Measurements from ENCODE around the gene PDE4B. TPM values are rescaled to one million over a fixed set of nuclear protein-coding genes. Genes with fewer than 3 reads are reported as not detected.
"Not testable (repeated sequence)": the region's sequence is repeated elsewhere in the genome, so short reads cannot be mapped to it uniquely, and the experiment has no call there.

The PDE4B gene
- total and polyA plus RNA-seq, 10 of the 15 experiments (the other 5 are each of a cell fraction or from before 2014, with no cell fraction given): 3.0 to 13.2 (median 5.7) TPM

DNA sequence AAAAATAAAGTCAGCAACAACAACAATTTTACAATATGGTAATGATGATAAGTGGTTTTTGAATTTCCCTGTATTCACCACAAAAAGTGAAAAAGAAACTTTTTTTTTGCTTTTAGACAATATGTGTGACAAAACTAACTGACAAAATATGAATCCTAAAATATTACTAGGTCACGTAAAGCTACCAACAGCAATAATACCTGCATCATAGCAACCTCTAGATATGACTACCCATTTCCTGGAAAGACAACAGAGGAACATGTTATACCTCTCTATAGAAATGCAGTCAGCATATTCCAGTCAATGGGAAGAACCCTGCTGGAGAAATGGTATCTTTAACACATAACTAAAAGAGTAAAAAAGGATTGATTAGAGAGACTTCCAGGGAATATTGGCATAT is 73.7 kb downstream of the PDE4B start:
- Histone ChIP-seq H3K27me3 (replicated peaks in 1 of 2; ENCODE audit: control insufficient read depth in 2 of 2, insufficient read depth in 2 of 2, low read length in 1 of 2) (no peaks in the 10 kb centered on the region), H3K4me2 (ENCODE audit: control insufficient read depth, insufficient read depth) (no peak overlapping the region), H3K4me3 (no peak overlapping the region), H3K79me2 (ENCODE audit: control insufficient read depth, insufficient read depth, low read length) (no peaks in the 10 kb centered on the region), H3K27ac (ENCODE audit: control insufficient read depth, insufficient read depth) (no peak overlapping the region), H3K9me3 (replicated peaks; ENCODE audit: control insufficient read depth, insufficient read depth, low read length) (no peaks in the 10 kb centered on the region), H3K4me1 (ENCODE audit: control insufficient read depth, insufficient read depth, low read length) (no peaks in the 10 kb centered on the region), H3K36me3 (ENCODE audit: control insufficient read depth in 2 of 2, insufficient read depth in 2 of 2, low read length in 1 of 2) (no peaks in the 10 kb centered on the region), H3K9ac (ENCODE audit: control insufficient read depth, insufficient read depth, low read length) (no peak overlapping the region), H2AFZ (ENCODE audit: control insufficient read depth, low read depth, low read length) (no peak overlapping the region), H4K20me1 (ENCODE audit: control insufficient read depth, insufficient read depth) (no peaks in the 10 kb centered on the region)
- WGBS (ENCODE audit: insufficient coverage, insufficient replicate concordance, low lambda C conversion rate, missing lambda C conversion rate): 0% methylated on average over 1 of the region's 1 CpG
- ChIA-PET RAD21 (ENCODE audit: unreplicated experiment) (no interaction called here), CTCF (no interaction called here), POLR2A (no interaction called here), SMC1A (ENCODE audit: uncharacterized antibody, unreplicated experiment) (no interaction called here)
- no TSS peak for BruUV-seq (replicated peaks)
- ATAC-seq: no peak
- no peak for DNase-seq (ENCODE audit: low read depth, low spot score)
- intact Hi-C loops (cut with micrococcal nuclease; ENCODE audit: unreplicated experiment): no loop called here
- in situ Hi-C loops (cut with MboI): no loop called here
- no peak for FAIRE-seq
- TF ChIP-seq WRNIP1 (IDR thresholded peaks at IDR 0.05; ENCODE audit: borderline replicate concordance, low read depth, low read length) (no peak), JUNB (IDR thresholded peaks at IDR 0.05) (peak; percentile 32; the same call in 1 of the 2 replicates)

DNA sequence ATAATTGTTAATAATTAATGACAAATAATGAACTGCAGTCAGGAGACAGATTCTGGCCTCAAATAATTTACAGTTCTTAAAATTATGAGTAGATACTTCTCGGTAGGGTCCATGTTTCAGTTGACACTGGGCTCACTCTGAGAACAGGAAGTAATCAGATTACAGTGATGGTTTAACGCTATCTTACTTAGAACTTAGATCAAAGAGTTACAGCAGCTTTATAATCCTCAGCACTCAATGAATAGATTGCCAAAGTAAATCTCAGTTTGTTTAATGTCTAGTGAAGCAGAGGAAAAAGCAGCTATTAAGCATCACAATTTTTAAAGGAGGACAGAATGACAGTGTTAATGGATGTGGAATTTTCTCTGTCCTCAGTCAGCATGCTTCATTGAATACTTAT is 79.6 kb downstream of the PDE4B start:
- no peak overlapping the region for H3K4me2 ChIP-seq (ENCODE audit: control insufficient read depth, insufficient read depth)
- POLR2A ChIA-PET: no interaction called here
- no peaks in the 10 kb centered on the region for H3K36me3 ChIP-seq (ENCODE audit: control insufficient read depth in 2 of 2, insufficient read depth in 2 of 2, low read length in 1 of 2)
- no peaks in the 10 kb centered on the region for H3K4me1 ChIP-seq (ENCODE audit: control insufficient read depth, insufficient read depth, low read length)
- no peak overlapping the region for H3K4me3 ChIP-seq
- no peaks in the 10 kb centered on the region for H3K79me2 ChIP-seq (ENCODE audit: control insufficient read depth, insufficient read depth, low read length)
- H3K27me3 ChIP-seq (replicated peaks in 1 of 2; ENCODE audit: control insufficient read depth in 2 of 2, insufficient read depth in 2 of 2, low read length in 1 of 2): no peaks in the 10 kb centered on the region
- in situ Hi-C loops (cut with MboI) (no loop called here), intact Hi-C loops (cut with micrococcal nuclease; ENCODE audit: unreplicated experiment) (no loop called here)
- H3K27ac ChIP-seq (ENCODE audit: control insufficient read depth, insufficient read depth): no peak overlapping the region
- CTCF ChIA-PET: no interaction called here
- TF ChIP-seq RCOR1 (conservative IDR thresholded peaks at IDR 0.05; ENCODE audit: low read depth, low read length) (no peak), RAD51 (IDR thresholded peaks at IDR 0.05) (no peak), BRCA1 (IDR thresholded peaks at IDR 0.05; ENCODE audit: low read depth, low read length) (no peak), SP1 (IDR thresholded peaks at IDR 0.05; ENCODE audit: low read depth, low read length) (no peak)
- no peak overlapping the region for H3K9ac ChIP-seq (ENCODE audit: control insufficient read depth, insufficient read depth, low read length)
- H4K20me1 ChIP-seq (ENCODE audit: control insufficient read depth, insufficient read depth): no peaks in the 10 kb centered on the region
- WGBS (ENCODE audit: insufficient coverage, insufficient replicate concordance, low lambda C conversion rate, missing lambda C conversion rate): 0% methylated on average over 2 of the region's 2 CpGs
- H3K9me3 ChIP-seq (replicated peaks; ENCODE audit: control insufficient read depth, insufficient read depth, low read length): no peaks in the 10 kb centered on the region
- BruUV-seq (replicated peaks): no TSS peak
- no peak overlapping the region for H2AFZ ChIP-seq (ENCODE audit: control insufficient read depth, low read depth, low read length)
- RAD21 ChIA-PET (ENCODE audit: unreplicated experiment): no interaction called here
- SMC1A ChIA-PET (ENCODE audit: uncharacterized antibody, unreplicated experiment): no interaction called here
- no peak for FAIRE-seq
- no peak for DNase-seq (ENCODE audit: low read depth, low spot score)
- ATAC-seq: no peak

DNA sequence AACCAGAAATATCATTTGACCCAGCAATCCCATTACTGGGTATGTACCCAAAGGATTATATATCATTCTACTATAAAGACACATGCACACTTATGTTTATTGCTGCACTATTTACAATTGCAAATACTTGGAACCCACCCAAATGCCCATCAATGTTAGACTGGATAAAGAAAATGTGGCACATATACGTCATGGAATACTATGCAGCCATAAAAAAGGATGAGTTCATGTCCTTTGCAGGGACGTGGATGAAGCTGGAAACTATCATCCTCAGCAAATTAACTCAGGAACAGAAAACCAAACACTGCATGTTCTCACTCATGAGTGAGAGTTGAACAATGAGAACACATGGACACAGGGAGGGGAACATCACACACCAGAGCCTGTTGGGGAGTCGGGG is 85.6 kb downstream of the PDE4B start:
- H3K36me3 ChIP-seq (ENCODE audit: control insufficient read depth in 2 of 2, insufficient read depth in 2 of 2, low read length in 1 of 2); H3K27ac ChIP-seq (ENCODE audit: control insufficient read depth, insufficient read depth); H3K4me3 ChIP-seq; H4K20me1 ChIP-seq (ENCODE audit: control insufficient read depth, insufficient read depth); H3K4me2 ChIP-seq (ENCODE audit: control insufficient read depth, insufficient read depth); H3K4me1 ChIP-seq (ENCODE audit: control insufficient read depth, insufficient read depth, low read length); H3K27me3 ChIP-seq (replicated peaks in 1 of 2; ENCODE audit: control insufficient read depth in 2 of 2, insufficient read depth in 2 of 2, low read length in 1 of 2); POLR2A ChIA-PET; intact Hi-C loops (cut with micrococcal nuclease; ENCODE audit: unreplicated experiment); in situ Hi-C loops (cut with MboI); DNase-seq (ENCODE audit: low read depth, low spot score); H3K9ac ChIP-seq (ENCODE audit: control insufficient read depth, insufficient read depth, low read length); H3K79me2 ChIP-seq (ENCODE audit: control insufficient read depth, insufficient read depth, low read length); H2AFZ ChIP-seq (ENCODE audit: control insufficient read depth, low read depth, low read length); ATAC-seq; H3K9me3 ChIP-seq (replicated peaks; ENCODE audit: control insufficient read depth, insufficient read depth, low read length); BruUV-seq (replicated peaks); CTCF ChIA-PET; FAIRE-seq; RAD21 ChIA-PET (ENCODE audit: unreplicated experiment): not testable (repeated sequence)
- SMC1A ChIA-PET (ENCODE audit: uncharacterized antibody, unreplicated experiment): interaction anchor here (0.6 kb wide), 1 partner anchor 686 kb away, joined by 3 read pairs; no protein-coding TSS in a partner anchor
- WGBS (ENCODE audit: insufficient coverage, insufficient replicate concordance, low lambda C conversion rate, missing lambda C conversion rate): 16% methylated on average over 2 of the region's 3 CpGs

All from GM12878 (cell line).